SU-DHL-6 (cell line): ENCODE measurements around the gene LUZP1.

ENCODE experiments used
- EZH2phosphoT487 ChIP-seq: fragments of 200-600 bp; sonication (generic), shearing (Covaris generic); conservative IDR thresholded peaks from 2 replicates; pipeline ENCODE4 v1.6.1; 2018; ENCODE audit warnings: mild to moderate bottlenecking, antibody characterized with exemption, low read length, moderate library complexity, mixed read lengths
- TF ChIP-seq, protein P1 (sequence below): fragments of 200-600 bp; sonication (generic); IDR thresholded peaks from one replicate; pipeline ENCODE4 v1.5.1; 2017; ENCODE audit warnings: antibody characterized with exemption, mild to moderate bottlenecking, low read length, moderate library complexity; ENCODE audit not compliant: insufficient read depth, poor library complexity, severe bottlenecking

DNA sequence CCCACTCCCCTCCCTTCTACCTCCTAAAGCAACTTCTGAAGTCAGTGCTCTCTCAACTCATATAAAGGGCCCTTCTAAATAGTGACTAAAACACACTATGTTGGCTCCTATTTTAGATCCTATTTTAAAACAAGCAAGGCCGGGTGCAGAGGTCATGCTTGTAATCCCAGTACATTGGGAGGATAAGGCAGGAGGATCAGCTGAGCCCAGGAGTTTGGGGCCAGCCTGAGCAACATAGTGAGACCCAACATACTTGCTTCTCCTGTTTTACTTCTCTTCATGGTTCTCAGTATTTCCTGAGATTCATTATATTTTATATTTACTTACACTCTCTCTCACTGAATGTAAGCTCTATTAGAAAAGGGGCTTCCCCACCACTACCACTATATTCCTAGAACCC, 42.5 kb downstream of the LUZP1 start:
- TF ChIP-seq, protein P1, sequence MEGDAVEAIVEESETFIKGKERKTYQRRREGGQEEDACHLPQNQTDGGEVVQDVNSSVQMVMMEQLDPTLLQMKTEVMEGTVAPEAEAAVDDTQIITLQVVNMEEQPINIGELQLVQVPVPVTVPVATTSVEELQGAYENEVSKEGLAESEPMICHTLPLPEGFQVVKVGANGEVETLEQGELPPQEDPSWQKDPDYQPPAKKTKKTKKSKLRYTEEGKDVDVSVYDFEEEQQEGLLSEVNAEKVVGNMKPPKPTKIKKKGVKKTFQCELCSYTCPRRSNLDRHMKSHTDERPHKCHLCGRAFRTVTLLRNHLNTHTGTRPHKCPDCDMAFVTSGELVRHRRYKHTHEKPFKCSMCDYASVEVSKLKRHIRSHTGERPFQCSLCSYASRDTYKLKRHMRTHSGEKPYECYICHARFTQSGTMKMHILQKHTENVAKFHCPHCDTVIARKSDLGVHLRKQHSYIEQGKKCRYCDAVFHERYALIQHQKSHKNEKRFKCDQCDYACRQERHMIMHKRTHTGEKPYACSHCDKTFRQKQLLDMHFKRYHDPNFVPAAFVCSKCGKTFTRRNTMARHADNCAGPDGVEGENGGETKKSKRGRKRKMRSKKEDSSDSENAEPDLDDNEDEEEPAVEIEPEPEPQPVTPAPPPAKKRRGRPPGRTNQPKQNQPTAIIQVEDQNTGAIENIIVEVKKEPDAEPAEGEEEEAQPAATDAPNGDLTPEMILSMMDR, result no peak
- TF ChIP-seq EZH2phosphoT487, result no peak
